SKM-1 (cell line): ENCODE data around the gene CDC6.

Source experiments
- DNase-seq: peaks from one replicate; lab custom pipeline; 2025; ENCODE audit not compliant: unreplicated experiment; lab: John Stamatoyannopoulos, UW

Gene CDC6

GRCh38 chr17:40338941-40339649 lies 51.4 kb downstream of the CDC6 start:
- no peak for DNase-seq

GRCh38 chr17:40340327-40340726 lies 52.6 kb downstream of the CDC6 start:
- no peak for DNase-seq

- no peak for DNase-seq
Measured at GRCh38 chr17:40340880-40341807, 53.5 kb downstream of the CDC6 start.

- no peak for DNase-seq
Measured at GRCh38 chr17:40341808-40342503, 54.3 kb downstream of the CDC6 start.

- no peak for DNase-seq
Measured at GRCh38 chr17:40342504-40343218, 55.0 kb downstream of the CDC6 start.

- no peak for DNase-seq
Measured at GRCh38 chr17:40343219-40344119, 55.8 kb downstream of the CDC6 start.

- no peak for DNase-seq
Measured at GRCh38 chr17:40344421-40345160, 56.9 kb downstream of the CDC6 start.

GRCh38 chr17:40345161-40345993 lies 57.7 kb downstream of the CDC6 start:
- no peak for DNase-seq

- no peak for DNase-seq
Measured at GRCh38 chr17:40345994-40346764, 58.5 kb downstream of the CDC6 start.

GRCh38 chr17:40346765-40347158 lies 59.1 kb downstream of the CDC6 start:
- DNase-seq, result no peak

GRCh38 chr17:40347319-40348135 lies 59.8 kb downstream of the CDC6 start:
- no peak for DNase-seq

- no peak for DNase-seq
Measured at GRCh38 chr17:40348136-40348504, 60.4 kb downstream of the CDC6 start.

GRCh38 chr17:40348562-40349476 lies 61.1 kb downstream of the CDC6 start:
- no peak for DNase-seq

GRCh38 chr17:40349477-40349894 lies 61.8 kb downstream of the CDC6 start:
- no peak for DNase-seq

GRCh38 chr17:40349895-40350688 lies 62.4 kb downstream of the CDC6 start:
- no peak for DNase-seq
